A549 (cell line): ENCODE data around the gene WNT9A.
"Not testable (repeated sequence)": the region's sequence is repeated elsewhere in the genome, so short reads cannot be mapped to it uniquely, and the experiment has no call there.

Experiments used
- CBX8 ChIP-seq: fragments of 200-600 bp; sonication (generic); IDR thresholded peaks from 2 replicates; pipeline ENCODE4 v1.6.1; 2016
- CEBPB ChIP-seq, 2 experiments: fragments of >200 bp in 1 of 2; sonication (Bioruptor Twin) in 1 of 2; formaldehyde crosslinking in 1 of 2; IDR thresholded peaks; 2 replicates each; pipeline ENCODE4 v1.6.1; 2012 to 2016
- JUNB ChIP-seq: fragments of >200 bp; sonication (Bioruptor Twin); formaldehyde crosslinking; IDR thresholded peaks from 2 replicates; pipeline ENCODE4 v1.6.1; 2016
- POLR2A ChIP-seq: IDR thresholded peaks from 2 replicates; pipeline ENCODE4 v1.6.1; 2012; ENCODE audit warnings: mild to moderate bottlenecking, low read length
- POLR2AphosphoS2 ChIP-seq: conservative IDR thresholded peaks from 2 replicates; pipeline ENCODE4 v1.6.1; 2012; ENCODE audit warnings: low read length, improper control_type of control experiment, inconsistent platforms
- RCOR1 ChIP-seq: fragments of 150-350 bp; IDR thresholded peaks from 2 replicates; pipeline ENCODE4 v1.6.1; 2014; ENCODE audit warnings: antibody characterized with exemption, low read length, low read depth
- ZNF302 ChIP-seq: fragments of 250-450 bp; sonication (Bioruptor Pico); IDR thresholded peaks from 2 replicates; pipeline ENCODE4 v1.9.0; 2021; ENCODE audit warnings: inconsistent platforms, mild to moderate bottlenecking, moderate library complexity
- TF ChIP-seq, protein P1 (sequence below): fragments of >200 bp; sonication (Bioruptor Twin); formaldehyde crosslinking; IDR thresholded peaks from 3 replicates; pipeline ENCODE4 v1.5.1; 2016
- TF ChIP-seq, protein P2 (sequence below): fragments of 200-600 bp; sonication (generic); IDR thresholded peaks from 2 replicates; pipeline ENCODE4 v1.6.1; 2016; ENCODE audit warnings: antibody characterized with exemption, mild to moderate bottlenecking, moderate library complexity

DNA sequence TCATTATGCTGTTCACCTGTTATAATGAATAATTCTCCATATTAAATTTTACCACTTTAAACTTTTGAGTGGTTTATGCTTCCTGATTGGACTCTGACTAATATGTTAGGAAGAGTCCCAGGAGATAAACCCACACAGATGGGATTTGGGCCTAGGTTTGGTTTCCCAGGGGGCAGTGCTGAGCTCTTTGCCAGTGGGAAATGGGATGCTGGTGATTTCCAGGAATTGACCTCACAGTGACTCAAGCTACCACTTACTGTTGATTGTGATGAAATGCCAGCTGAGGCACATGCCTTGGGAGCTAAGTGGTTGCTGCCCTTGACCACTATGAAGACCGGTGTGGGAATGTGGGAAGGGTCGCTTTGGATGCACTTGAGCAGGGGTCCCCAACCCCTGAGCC is 19.0 kb upstream of the WNT9A start:
- TF ChIP-seq POLR2A; RCOR1; POLR2AphosphoS2; CEBPB (IDR thresholded peaks at IDR 0.05); CBX8; JUNB; ZNF302 (CRISPR knock-in tag): not testable (repeated sequence)
- TF ChIP-seq, protein P1, sequence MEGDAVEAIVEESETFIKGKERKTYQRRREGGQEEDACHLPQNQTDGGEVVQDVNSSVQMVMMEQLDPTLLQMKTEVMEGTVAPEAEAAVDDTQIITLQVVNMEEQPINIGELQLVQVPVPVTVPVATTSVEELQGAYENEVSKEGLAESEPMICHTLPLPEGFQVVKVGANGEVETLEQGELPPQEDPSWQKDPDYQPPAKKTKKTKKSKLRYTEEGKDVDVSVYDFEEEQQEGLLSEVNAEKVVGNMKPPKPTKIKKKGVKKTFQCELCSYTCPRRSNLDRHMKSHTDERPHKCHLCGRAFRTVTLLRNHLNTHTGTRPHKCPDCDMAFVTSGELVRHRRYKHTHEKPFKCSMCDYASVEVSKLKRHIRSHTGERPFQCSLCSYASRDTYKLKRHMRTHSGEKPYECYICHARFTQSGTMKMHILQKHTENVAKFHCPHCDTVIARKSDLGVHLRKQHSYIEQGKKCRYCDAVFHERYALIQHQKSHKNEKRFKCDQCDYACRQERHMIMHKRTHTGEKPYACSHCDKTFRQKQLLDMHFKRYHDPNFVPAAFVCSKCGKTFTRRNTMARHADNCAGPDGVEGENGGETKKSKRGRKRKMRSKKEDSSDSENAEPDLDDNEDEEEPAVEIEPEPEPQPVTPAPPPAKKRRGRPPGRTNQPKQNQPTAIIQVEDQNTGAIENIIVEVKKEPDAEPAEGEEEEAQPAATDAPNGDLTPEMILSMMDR, result not testable (repeated sequence)
- TF ChIP-seq, protein P2, sequence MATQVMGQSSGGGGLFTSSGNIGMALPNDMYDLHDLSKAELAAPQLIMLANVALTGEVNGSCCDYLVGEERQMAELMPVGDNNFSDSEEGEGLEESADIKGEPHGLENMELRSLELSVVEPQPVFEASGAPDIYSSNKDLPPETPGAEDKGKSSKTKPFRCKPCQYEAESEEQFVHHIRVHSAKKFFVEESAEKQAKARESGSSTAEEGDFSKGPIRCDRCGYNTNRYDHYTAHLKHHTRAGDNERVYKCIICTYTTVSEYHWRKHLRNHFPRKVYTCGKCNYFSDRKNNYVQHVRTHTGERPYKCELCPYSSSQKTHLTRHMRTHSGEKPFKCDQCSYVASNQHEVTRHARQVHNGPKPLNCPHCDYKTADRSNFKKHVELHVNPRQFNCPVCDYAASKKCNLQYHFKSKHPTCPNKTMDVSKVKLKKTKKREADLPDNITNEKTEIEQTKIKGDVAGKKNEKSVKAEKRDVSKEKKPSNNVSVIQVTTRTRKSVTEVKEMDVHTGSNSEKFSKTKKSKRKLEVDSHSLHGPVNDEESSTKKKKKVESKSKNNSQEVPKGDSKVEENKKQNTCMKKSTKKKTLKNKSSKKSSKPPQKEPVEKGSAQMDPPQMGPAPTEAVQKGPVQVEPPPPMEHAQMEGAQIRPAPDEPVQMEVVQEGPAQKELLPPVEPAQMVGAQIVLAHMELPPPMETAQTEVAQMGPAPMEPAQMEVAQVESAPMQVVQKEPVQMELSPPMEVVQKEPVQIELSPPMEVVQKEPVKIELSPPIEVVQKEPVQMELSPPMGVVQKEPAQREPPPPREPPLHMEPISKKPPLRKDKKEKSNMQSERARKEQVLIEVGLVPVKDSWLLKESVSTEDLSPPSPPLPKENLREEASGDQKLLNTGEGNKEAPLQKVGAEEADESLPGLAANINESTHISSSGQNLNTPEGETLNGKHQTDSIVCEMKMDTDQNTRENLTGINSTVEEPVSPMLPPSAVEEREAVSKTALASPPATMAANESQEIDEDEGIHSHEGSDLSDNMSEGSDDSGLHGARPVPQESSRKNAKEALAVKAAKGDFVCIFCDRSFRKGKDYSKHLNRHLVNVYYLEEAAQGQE, result not testable (repeated sequence)
